GM10847 (cell line): Measurements from ENCODE around the gene TTC28.

Source experiments
- POLR2A ChIP-seq: IDR thresholded peaks from 2 replicates; pipeline ENCODE4 v1.6.1; 2011; ENCODE audit not compliant: insufficient read length; ENCODE audit errors: extremely low read depth

TTC28 gene

DNA sequence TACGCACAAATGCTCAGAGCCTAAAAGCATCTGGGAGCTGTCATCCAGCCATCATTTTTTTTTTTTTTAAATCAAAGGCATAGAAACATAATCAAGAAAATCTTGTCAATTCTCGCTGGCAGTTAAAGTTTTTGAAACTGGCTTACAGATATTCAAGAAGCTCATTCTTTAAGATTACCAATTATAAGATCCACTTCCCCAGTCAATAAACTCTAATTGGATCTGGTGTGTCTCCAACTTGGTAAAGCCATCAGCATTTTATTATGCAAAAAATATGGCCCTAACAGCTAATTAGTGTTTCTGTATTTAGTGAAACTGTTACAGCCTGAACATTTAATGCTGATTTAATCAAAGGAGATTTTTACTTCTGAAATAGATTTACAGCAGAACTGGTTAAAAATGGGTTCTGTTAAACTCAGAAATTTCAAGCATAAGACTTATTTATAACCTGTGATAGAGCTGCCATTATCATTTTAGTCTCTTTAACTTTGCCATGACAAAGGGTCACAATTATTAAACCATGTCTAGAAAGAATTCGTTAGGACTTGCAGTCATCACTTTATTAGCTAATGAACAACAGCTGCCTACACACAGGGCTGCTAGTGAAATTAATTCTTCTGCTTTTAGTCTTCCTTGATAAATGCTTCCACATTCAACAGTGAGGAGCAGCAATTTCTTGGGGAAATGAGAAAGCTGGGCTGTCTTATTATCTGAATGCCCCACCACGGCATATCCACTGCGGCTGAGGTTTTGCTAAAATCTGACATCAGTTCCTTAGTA, 584.1 kb downstream of the TTC28 start:
- TF ChIP-seq POLR2A, result no peak

- TF ChIP-seq POLR2A, result no peak
These were observed 584.9 kb downstream of the TTC28 start for GRCh38 chr22:28094771-28095170.

DNA sequence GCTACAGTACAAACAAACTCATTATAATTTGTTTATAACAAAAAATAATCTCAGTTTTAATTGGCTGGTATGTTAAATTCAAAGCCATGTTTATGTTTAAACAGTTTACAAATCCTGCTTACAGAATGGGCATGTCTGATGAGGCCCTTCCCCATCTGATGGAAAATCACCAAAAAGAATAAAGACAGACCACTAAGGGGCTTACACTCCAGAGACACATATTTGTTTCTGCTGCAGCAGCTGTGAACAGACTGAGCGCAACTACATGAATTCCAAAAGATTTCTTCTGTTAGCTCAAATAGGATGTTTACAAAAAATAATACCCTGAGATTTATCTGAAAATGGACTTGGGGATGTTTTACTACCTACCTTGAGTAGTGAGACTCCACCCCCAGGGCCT, 585.9 kb downstream of the TTC28 start:
- no peak for TF ChIP-seq POLR2A

GRCh38 chr22:28091486-28091885, 588.2 kb downstream of the TTC28 start:
- no peak for TF ChIP-seq POLR2A

DNA sequence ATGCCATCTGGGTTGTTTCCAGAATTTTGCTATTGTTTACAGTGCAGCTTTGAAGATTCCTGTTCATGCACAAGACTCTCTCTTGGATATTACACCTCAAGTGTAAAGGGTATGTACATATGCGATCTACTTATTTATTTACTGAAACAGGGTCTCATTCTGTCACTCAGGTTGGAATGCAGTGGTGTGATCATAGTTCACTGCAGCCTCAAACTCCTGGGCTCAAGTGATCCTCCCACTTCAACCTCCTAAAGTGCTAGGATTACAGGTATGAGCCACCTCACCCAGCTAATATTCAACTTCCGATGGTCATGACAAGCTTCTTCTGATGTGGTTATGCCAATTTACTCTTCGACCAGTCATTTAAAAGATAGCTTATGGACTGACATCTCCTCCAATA, 602.5 kb downstream of the TTC28 start:
- no peak for TF ChIP-seq POLR2A

GRCh38 chr22:28075358-28075981, 604.2 kb downstream of the TTC28 start:
- no peak for TF ChIP-seq POLR2A

DNA sequence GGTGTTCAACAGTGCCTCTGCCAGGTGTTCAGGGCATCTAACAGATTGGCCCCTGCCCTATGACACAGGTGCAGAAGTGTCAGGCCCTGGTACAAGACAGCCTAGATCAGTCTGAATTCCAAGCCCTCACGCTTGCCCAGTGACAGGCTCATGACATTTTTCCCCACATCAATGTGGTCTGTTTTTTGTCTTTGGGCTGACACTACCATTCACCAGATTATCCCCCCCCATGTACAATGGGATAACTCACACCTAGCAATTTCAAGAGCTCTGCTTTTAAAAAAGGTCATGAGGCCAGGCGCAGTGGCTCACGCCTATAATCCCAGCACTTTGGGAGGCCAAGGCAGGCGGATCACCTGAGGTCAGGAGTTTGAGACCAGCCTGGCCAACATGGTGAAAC, 605.1 kb downstream of the TTC28 start:
- no peak for TF ChIP-seq POLR2A

GRCh38 chr22:28072066-28072465, 607.6 kb downstream of the TTC28 start:
- no peak for TF ChIP-seq POLR2A

DNA sequence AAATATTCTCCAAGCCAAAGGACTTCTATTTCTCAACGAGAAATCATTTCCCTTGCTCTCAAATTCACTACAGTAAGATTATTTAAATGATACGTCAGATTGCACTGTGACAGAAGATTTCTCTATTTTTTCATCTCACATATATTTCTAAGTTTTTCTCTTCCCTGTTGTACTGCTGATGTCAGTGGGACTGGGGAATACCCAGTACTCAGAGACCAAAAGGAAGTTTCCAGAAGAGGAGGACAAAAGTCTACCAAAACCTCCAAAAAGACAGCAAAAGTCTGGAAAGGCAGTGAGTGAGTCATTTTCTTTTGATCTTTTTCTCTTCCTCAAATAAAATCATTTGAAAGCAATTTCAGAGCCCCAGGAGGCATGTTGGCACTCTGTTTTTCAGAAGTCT, 610.8 kb downstream of the TTC28 start:
- TF ChIP-seq POLR2A, result no peak

GRCh38 chr22:28064920-28065319, 614.7 kb downstream of the TTC28 start:
- no peak for TF ChIP-seq POLR2A

GRCh38 chr22:28063656-28064055, 616.0 kb downstream of the TTC28 start:
- TF ChIP-seq POLR2A, result no peak

DNA sequence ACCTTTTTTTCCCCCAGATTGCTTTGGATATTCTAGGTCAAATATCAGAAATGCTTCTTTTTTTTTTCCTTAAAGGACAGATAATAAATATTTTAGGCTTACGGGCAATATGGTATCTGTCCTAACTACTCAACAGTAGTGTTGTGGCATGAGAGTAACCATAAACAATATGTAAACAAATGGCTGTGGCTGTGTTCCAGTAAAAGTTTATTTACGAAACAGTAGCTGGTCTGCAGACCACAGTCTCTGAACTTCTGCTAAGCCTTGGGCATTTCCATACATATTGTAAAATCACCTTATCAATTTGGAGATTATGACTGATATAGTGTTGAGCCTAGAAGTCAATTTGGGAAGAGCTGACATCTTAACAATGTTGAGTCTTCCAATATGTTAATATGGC, 621.6 kb downstream of the TTC28 start:
- no peak for TF ChIP-seq POLR2A

GRCh38 chr22:28054819-28055208, 624.8 kb downstream of the TTC28 start:
- TF ChIP-seq POLR2A, result no peak

DNA sequence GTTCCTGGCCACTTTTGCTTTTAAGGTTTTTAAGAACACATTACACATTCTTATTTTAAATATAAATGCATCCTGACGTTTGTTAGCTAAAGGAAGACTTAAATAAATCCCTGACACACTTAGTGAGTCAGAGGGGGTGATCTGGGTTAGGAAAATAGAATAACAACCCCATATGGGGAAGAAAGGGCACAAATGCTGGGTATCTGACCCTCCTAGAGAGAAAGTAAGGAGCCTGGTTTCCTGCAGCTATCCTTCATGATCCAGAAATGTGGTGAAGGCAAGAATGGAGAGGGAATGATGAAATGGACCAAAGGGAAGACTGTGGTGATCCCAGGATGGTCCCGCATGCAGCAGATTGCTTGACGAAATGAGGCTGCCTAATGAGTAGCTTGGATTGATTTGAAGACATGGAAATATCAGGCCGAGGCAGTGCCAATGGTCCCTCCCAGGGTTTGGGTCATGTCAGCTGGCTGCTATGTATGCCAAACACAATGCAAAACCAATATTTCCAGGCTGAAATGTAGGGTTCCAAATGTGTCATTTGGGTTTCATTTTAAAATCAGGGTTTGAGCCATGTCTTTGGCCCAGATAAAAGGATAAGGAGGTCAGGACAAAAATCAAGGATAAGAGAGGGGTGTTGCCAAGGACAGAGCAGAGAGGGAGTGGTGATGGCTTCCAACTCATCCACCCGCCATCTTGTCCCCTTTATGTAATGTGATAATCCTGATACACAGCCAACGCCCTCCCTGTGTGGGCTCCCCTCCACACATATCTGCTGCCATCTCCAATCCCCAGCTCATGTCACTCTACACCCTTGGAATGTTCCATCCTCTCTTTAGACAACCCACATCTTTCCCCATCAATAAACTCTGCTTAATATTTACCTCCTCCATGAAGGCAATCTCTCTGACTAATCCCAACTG, 625.5 kb downstream of the TTC28 start:
- TF ChIP-seq POLR2A, result no peak

DNA sequence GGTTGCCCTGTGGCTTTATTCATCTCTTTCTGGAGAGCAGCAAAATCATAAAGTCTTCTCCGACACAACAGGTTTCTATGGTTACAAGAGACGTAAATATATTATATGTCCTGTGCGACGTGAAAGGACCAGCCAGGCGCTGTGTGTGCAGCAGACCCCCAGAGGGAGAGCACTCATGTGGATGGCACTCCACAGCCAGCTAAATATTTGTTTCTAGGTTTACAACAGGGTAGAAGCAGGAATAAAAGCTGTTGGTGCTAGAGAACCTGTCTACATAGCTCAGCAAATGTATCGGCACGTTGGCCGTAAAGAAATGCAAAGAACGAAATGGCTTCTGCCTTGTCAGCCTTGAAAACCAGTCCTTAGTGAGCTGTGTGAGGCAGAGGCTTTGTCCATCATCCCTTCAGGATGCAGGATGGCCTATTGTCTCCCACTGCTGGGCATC, 626.8 kb downstream of the TTC28 start:
- no peak for TF ChIP-seq POLR2A
